Activated CD8-positive, alpha-beta memory T cell treated with anti-CD3 and anti-CD28 coated beads for 1 hour (primary cell): ENCODE measurements around the gene COPZ1.
A peak's percentile ranks its signal among the peaks of the same experiment; 100 is the strongest.

Experiments
- DNase-seq, 2 donors: peaks; one replicate each; pipeline ENCODE4 v3.0.0-alpha.2; 2020; ENCODE audit warnings: low read depth in 1 of 2; ENCODE audit errors: extremely low read depth in 1 of 2

COPZ1 gene

GRCh38 chr12:54390668-54391551 lies 66.0 kb downstream of the COPZ1 start:
- DNase-seq = peak in 1 of 2 donors; percentile 54

GRCh38 chr12:54392485-54393206 lies 67.7 kb downstream of the COPZ1 start:
- DNase-seq = no peak

GRCh38 chr12:54393207-54393609 lies 68.3 kb downstream of the COPZ1 start:
- no peak for DNase-seq

- no peak for DNase-seq
Measured at GRCh38 chr12:54393743-54394142, 68.8 kb downstream of the COPZ1 start.

- DNase-seq = no peak
Measured at GRCh38 chr12:54394281-54394719, 69.4 kb downstream of the COPZ1 start.

GRCh38 chr12:54394986-54395385 lies 70.1 kb downstream of the COPZ1 start:
- no peak for DNase-seq

- no peak for DNase-seq
Measured at GRCh38 chr12:54395545-54395944, 70.6 kb downstream of the COPZ1 start.

GRCh38 chr12:54397157-54397556 lies 72.2 kb downstream of the COPZ1 start:
- no peak for DNase-seq

- DNase-seq = no peak
Measured at GRCh38 chr12:54398218-54398617, 73.3 kb downstream of the COPZ1 start.

- DNase-seq = peak; percentile 70 to 74
Measured at GRCh38 chr12:54398995-54399793, 74.3 kb downstream of the COPZ1 start.

- DNase-seq = no peak
Measured at GRCh38 chr12:54401119-54401518, 76.2 kb downstream of the COPZ1 start.
